HK-2 (cell line): ENCODE measurements around the gene EFCAB6.

Experiments
- DNase-seq: peaks from one replicate; pipeline ENCODE4 v3.0.0-alpha.2; 2018; ENCODE audit not compliant: unreplicated experiment

Gene EFCAB6

GRCh38 chr22:43749473-43749872 is 62.6 kb downstream of the EFCAB6 start:
- no peak for DNase-seq

- no peak for DNase-seq
Observed at GRCh38 chr22:43747877-43748276, 64.2 kb downstream of the EFCAB6 start.

GRCh38 chr22:43747058-43747457 is 65.0 kb downstream of the EFCAB6 start:
- DNase-seq: no peak

GRCh38 chr22:43745783-43746356 is 66.2 kb downstream of the EFCAB6 start:
- DNase-seq: no peak

- DNase-seq: no peak
Observed at GRCh38 chr22:43745411-43745770, 66.7 kb downstream of the EFCAB6 start.

- DNase-seq: no peak
Observed at GRCh38 chr22:43744700-43745410, 67.2 kb downstream of the EFCAB6 start.

GRCh38 chr22:43743929-43744643 is 68.0 kb downstream of the EFCAB6 start:
- no peak for DNase-seq

GRCh38 chr22:43743131-43743530 is 69.0 kb downstream of the EFCAB6 start:
- no peak for DNase-seq

- no peak for DNase-seq
Observed at GRCh38 chr22:43742154-43742950, 69.8 kb downstream of the EFCAB6 start.

GRCh38 chr22:43740587-43741270 is 71.4 kb downstream of the EFCAB6 start:
- DNase-seq: no peak

- no peak for DNase-seq
Observed at GRCh38 chr22:43739851-43740379, 72.2 kb downstream of the EFCAB6 start.

GRCh38 chr22:43737150-43737828 is 74.8 kb downstream of the EFCAB6 start:
- no peak for DNase-seq

GRCh38 chr22:43736651-43737050 is 75.5 kb downstream of the EFCAB6 start:
- DNase-seq: no peak

GRCh38 chr22:43734370-43735150 is 77.5 kb downstream of the EFCAB6 start:
- no peak for DNase-seq

GRCh38 chr22:43733138-43733537 is 79.0 kb downstream of the EFCAB6 start:
- no peak for DNase-seq

- no peak for DNase-seq
Observed at GRCh38 chr22:43731988-43732387, 80.1 kb downstream of the EFCAB6 start.

GRCh38 chr22:43726964-43727543 is 85.1 kb downstream of the EFCAB6 start:
- no peak for DNase-seq

- DNase-seq: no peak
Observed at GRCh38 chr22:43726322-43726721, 85.8 kb downstream of the EFCAB6 start.

GRCh38 chr22:43723816-43724215 is 88.3 kb downstream of the EFCAB6 start:
- DNase-seq: no peak

GRCh38 chr22:43722444-43722843 is 89.7 kb downstream of the EFCAB6 start:
- no peak for DNase-seq
